ENCODE data around the gene FRZB. TPM values are rescaled to one million over a fixed set of nuclear protein-coding genes. Genes with fewer than 3 reads are reported as not detected.
A peak's percentile ranks its signal among the peaks of the same experiment; 100 is the strongest.

FRZB gene
- total RNA-seq, 2 donors from 2014 or later: 1.8 to 2.4 TPM

DNA sequence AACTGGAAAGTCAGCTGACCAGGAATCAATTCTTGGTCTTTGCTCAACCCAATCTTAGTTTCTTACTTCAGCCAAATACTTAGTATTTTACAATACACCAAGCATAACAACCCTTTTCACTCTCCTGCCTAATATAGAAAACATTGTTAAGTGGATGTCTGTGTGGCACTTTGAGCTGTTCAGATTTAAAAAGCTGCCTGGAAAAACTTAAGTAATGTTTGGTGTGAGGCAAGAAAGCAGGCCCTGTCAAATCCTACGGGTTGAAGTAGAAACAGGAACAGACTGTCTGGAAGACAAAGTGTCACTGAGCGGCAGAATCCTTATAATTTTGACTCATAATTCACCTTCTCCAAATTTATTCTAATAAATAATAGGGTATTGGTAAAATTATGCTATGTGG, 37.1 kb upstream of the FRZB start:
- H3K36me3 ChIP-seq: no peaks in the 10 kb centered on the region
- no peaks in the 10 kb centered on the region for H3K9me3 ChIP-seq
- no peak overlapping the region for H3K4me3 ChIP-seq
- H3K27ac ChIP-seq: peak overlapping the region in 1 of 2 donors; percentile 3
- no peaks in the 10 kb centered on the region for H3K27me3 ChIP-seq
- no peak for DNase-seq (ENCODE audit: low spot score)
- no peaks in the 10 kb centered on the region for H3K4me1 ChIP-seq
- TF ChIP-seq, protein P1, sequence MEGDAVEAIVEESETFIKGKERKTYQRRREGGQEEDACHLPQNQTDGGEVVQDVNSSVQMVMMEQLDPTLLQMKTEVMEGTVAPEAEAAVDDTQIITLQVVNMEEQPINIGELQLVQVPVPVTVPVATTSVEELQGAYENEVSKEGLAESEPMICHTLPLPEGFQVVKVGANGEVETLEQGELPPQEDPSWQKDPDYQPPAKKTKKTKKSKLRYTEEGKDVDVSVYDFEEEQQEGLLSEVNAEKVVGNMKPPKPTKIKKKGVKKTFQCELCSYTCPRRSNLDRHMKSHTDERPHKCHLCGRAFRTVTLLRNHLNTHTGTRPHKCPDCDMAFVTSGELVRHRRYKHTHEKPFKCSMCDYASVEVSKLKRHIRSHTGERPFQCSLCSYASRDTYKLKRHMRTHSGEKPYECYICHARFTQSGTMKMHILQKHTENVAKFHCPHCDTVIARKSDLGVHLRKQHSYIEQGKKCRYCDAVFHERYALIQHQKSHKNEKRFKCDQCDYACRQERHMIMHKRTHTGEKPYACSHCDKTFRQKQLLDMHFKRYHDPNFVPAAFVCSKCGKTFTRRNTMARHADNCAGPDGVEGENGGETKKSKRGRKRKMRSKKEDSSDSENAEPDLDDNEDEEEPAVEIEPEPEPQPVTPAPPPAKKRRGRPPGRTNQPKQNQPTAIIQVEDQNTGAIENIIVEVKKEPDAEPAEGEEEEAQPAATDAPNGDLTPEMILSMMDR (IDR thresholded peaks at IDR 0.05): no peak

- TF ChIP-seq, protein P1 (IDR thresholded peaks at IDR 0.05): no peak
- Histone ChIP-seq H3K36me3 (no peaks in the 10 kb centered on the region), H3K27ac (no peak overlapping the region), H3K27me3 (no peaks in the 10 kb centered on the region), H3K4me1 (no peaks in the 10 kb centered on the region), H3K4me3 (no peak overlapping the region), H3K9me3 (no peaks in the 10 kb centered on the region)
- no peak for DNase-seq (ENCODE audit: low spot score)
These were observed 35.3 kb upstream of the FRZB start for GRCh38 chr2:182901748-182902147.

- Histone ChIP-seq H3K9me3 (no peaks in the 10 kb centered on the region), H3K4me1 (no peaks in the 10 kb centered on the region), H3K36me3 (no peaks in the 10 kb centered on the region), H3K27me3 (no peaks in the 10 kb centered on the region), H3K4me3 (no peak overlapping the region), H3K27ac (no peak overlapping the region)
- no peak for DNase-seq (ENCODE audit: low spot score)
- TF ChIP-seq, protein P1 (IDR thresholded peaks at IDR 0.05): no peak
These were observed 32.3 kb upstream of the FRZB start for GRCh38 chr2:182898718-182899117.

DNA sequence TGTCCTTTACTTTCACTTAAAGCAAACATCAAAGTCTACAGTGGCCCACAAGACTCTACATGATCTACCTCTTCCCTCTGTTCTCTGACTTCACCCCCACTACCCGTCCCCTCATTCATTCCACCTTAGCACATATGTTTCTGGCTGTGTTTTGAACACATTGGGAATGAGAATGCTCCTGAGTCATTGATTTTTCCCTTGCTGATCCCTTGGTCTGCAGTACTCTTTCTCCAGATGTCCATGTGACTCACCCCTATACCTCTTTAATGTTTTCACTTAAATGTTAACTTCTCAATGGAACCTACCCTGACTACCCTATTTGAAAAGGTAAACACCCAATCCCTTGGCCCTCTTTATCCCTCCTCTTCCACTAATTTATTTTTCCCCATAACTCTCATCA, 30.7 kb upstream of the FRZB start:
- no peaks in the 10 kb centered on the region for H3K36me3 ChIP-seq
- no peaks in the 10 kb centered on the region for H3K9me3 ChIP-seq
- DNase-seq (ENCODE audit: low spot score): no peak
- TF ChIP-seq, protein P1 (IDR thresholded peaks at IDR 0.05): no peak
- no peak overlapping the region for H3K27ac ChIP-seq
- no peaks in the 10 kb centered on the region for H3K27me3 ChIP-seq
- no peaks in the 10 kb centered on the region for H3K4me1 ChIP-seq
- no peak overlapping the region for H3K4me3 ChIP-seq

GRCh38 chr2:182895798-182896197, 29.4 kb upstream of the FRZB start:
- TF ChIP-seq, protein P1 (IDR thresholded peaks at IDR 0.05): no peak
- Histone ChIP-seq H3K9me3 (no peaks in the 10 kb centered on the region), H3K4me1 (no peaks in the 10 kb centered on the region), H3K27ac (no peak overlapping the region), H3K4me3 (no peak overlapping the region), H3K27me3 (no peaks in the 10 kb centered on the region), H3K36me3 (no peaks in the 10 kb centered on the region)
- no peak for DNase-seq (ENCODE audit: low spot score)

- Histone ChIP-seq H3K4me1 (no peaks in the 10 kb centered on the region), H3K27ac (no peak overlapping the region)
- no peak for DNase-seq (ENCODE audit: low spot score)
These were observed 28.7 kb upstream of the FRZB start for GRCh38 chr2:182895169-182895568.

More at GRCh38 chr2:182895169-182895568, 28.7 kb upstream of the FRZB start:
- TF ChIP-seq, protein P1 (IDR thresholded peaks at IDR 0.05): no peak
- Histone ChIP-seq H3K27me3 (no peaks in the 10 kb centered on the region), H3K4me3 (no peak overlapping the region), H3K9me3 (no peaks in the 10 kb centered on the region), H3K36me3 (no peaks in the 10 kb centered on the region)

Data from right atrium auricular region (tissue), 2 donors.